ENCODE data around the gene ADAM15. TPM values are rescaled to one million over a fixed set of nuclear protein-coding genes. Genes with fewer than 3 reads are reported as not detected.

Gene ADAM15
- polyA plus RNA-seq, 1 donor from 2014 or later: 24.8 TPM

GRCh38 chr1:155003227-155003765 lies 47.8 kb upstream of the ADAM15 start:
- no peak overlapping the region for H3K27ac ChIP-seq (ENCODE audit: low read length)
- H3K9me3 ChIP-seq (ENCODE audit: low read length): no peaks in the 10 kb centered on the region
- no peak overlapping the region for H3K4me2 ChIP-seq (ENCODE audit: low read length)
- H3K79me2 ChIP-seq (replicated peaks; ENCODE audit: insufficient read depth, low read length): no peaks in the 10 kb centered on the region
- peak overlapping the region; percentile 36 for H3K9ac ChIP-seq (ENCODE audit: low read length)
- no peak overlapping the region for H2AFZ ChIP-seq (ENCODE audit: low read depth, low read length)
- TF ChIP-seq POLR2AphosphoS5 (IDR thresholded peaks at IDR 0.05): no peak
- no peak for TF ChIP-seq MXI1 (conservative IDR thresholded peaks at IDR 0.05; ENCODE audit: poor library complexity, severe bottlenecking)
- no peak for TF ChIP-seq RAD21 (conservative IDR thresholded peaks at IDR 0.05)
- TF ChIP-seq SMC3 (conservative IDR thresholded peaks at IDR 0.05; ENCODE audit: poor library complexity): no peak
- no peak for TF ChIP-seq EP300 (conservative IDR thresholded peaks at IDR 0.05; ENCODE audit: poor library complexity, severe bottlenecking)
- TF ChIP-seq, protein P1, sequence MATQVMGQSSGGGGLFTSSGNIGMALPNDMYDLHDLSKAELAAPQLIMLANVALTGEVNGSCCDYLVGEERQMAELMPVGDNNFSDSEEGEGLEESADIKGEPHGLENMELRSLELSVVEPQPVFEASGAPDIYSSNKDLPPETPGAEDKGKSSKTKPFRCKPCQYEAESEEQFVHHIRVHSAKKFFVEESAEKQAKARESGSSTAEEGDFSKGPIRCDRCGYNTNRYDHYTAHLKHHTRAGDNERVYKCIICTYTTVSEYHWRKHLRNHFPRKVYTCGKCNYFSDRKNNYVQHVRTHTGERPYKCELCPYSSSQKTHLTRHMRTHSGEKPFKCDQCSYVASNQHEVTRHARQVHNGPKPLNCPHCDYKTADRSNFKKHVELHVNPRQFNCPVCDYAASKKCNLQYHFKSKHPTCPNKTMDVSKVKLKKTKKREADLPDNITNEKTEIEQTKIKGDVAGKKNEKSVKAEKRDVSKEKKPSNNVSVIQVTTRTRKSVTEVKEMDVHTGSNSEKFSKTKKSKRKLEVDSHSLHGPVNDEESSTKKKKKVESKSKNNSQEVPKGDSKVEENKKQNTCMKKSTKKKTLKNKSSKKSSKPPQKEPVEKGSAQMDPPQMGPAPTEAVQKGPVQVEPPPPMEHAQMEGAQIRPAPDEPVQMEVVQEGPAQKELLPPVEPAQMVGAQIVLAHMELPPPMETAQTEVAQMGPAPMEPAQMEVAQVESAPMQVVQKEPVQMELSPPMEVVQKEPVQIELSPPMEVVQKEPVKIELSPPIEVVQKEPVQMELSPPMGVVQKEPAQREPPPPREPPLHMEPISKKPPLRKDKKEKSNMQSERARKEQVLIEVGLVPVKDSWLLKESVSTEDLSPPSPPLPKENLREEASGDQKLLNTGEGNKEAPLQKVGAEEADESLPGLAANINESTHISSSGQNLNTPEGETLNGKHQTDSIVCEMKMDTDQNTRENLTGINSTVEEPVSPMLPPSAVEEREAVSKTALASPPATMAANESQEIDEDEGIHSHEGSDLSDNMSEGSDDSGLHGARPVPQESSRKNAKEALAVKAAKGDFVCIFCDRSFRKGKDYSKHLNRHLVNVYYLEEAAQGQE (IDR thresholded peaks at IDR 0.05; ENCODE audit: borderline replicate concordance): no peak
- TF ChIP-seq EZH2 (IDR thresholded peaks at IDR 0.05; ENCODE audit: borderline replicate concordance, insufficient read depth, low read length, poor library complexity, severe bottlenecking): no peak
- no peak for TF ChIP-seq TAF1 (IDR thresholded peaks at IDR 0.05; ENCODE audit: low read depth)
- TF ChIP-seq, protein P2, sequence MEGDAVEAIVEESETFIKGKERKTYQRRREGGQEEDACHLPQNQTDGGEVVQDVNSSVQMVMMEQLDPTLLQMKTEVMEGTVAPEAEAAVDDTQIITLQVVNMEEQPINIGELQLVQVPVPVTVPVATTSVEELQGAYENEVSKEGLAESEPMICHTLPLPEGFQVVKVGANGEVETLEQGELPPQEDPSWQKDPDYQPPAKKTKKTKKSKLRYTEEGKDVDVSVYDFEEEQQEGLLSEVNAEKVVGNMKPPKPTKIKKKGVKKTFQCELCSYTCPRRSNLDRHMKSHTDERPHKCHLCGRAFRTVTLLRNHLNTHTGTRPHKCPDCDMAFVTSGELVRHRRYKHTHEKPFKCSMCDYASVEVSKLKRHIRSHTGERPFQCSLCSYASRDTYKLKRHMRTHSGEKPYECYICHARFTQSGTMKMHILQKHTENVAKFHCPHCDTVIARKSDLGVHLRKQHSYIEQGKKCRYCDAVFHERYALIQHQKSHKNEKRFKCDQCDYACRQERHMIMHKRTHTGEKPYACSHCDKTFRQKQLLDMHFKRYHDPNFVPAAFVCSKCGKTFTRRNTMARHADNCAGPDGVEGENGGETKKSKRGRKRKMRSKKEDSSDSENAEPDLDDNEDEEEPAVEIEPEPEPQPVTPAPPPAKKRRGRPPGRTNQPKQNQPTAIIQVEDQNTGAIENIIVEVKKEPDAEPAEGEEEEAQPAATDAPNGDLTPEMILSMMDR (IDR thresholded peaks at IDR 0.05; ENCODE audit: poor library complexity, severe bottlenecking): no peak
- peak overlapping the region; percentile 58 for H3K4me3 ChIP-seq (ENCODE audit: low read length)
- H3K9me2 ChIP-seq (ENCODE audit: insufficient read depth, low read length): no peaks in the 10 kb centered on the region
- no peaks in the 10 kb centered on the region for H4K20me1 ChIP-seq (ENCODE audit: insufficient read depth)
- H3F3A ChIP-seq (ENCODE audit: insufficient read depth, low read length, poor library complexity, severe bottlenecking): peaks cover 3% of the 10 kb centered on the region
- H3K27me3 ChIP-seq (ENCODE audit: insufficient read depth, low read depth, low read length): peaks cover 9% of the 10 kb centered on the region
- no peaks in the 10 kb centered on the region for H3K36me3 ChIP-seq (ENCODE audit: insufficient read depth, low read length)

DNA sequence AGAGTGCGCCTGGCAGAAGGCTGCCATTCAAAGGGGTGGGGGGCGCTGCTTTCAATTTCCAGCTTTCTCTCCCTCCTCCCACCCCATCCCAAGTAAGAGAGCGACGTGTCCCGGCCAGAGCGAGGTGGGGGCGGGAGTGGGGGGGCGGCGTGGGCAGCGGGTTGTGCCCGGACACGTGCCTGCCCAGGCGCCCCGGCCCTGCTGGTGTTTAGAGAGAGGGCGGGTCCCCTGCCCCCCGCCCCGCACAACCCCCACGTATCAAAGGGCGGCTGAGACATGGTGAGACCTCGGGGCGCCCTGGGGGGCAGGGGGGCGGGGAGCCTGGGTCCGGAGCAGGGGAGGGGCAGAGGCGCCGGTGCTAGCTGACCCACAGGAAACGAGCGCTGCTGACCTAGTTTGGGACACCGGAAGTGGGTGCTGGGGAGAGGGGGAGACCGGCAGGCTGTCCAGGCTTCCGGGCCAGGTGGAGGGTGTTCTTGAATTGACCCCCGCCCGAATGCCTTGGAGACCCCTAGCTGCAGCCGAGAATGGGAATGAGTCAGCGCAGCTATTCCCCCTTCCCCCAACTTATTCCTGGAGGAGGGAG lies 47.3 kb upstream of the ADAM15 start:
- Histone ChIP-seq H3K79me2 (replicated peaks; ENCODE audit: insufficient read depth, low read length) (no peaks in the 10 kb centered on the region), H3K4me2 (ENCODE audit: low read length) (no peak overlapping the region), H3K27me3 (ENCODE audit: insufficient read depth, low read depth, low read length) (peaks cover 9% of the 10 kb centered on the region), H3K9ac (ENCODE audit: low read length) (peak overlapping the region; percentile 36), H3K4me3 (ENCODE audit: low read length) (peak overlapping the region; percentile 58), H3K27ac (ENCODE audit: low read length) (no peak overlapping the region), H3K36me3 (ENCODE audit: insufficient read depth, low read length) (no peaks in the 10 kb centered on the region), H3K9me3 (ENCODE audit: low read length) (no peaks in the 10 kb centered on the region), H2AFZ (ENCODE audit: low read depth, low read length) (no peak overlapping the region), H4K20me1 (ENCODE audit: insufficient read depth) (no peaks in the 10 kb centered on the region), H3F3A (ENCODE audit: insufficient read depth, low read length, poor library complexity, severe bottlenecking) (peaks cover 3% of the 10 kb centered on the region), H3K9me2 (ENCODE audit: insufficient read depth, low read length) (no peaks in the 10 kb centered on the region)
- TF ChIP-seq SMC3 (conservative IDR thresholded peaks at IDR 0.05; ENCODE audit: poor library complexity) (no peak), EZH2 (IDR thresholded peaks at IDR 0.05; ENCODE audit: borderline replicate concordance, insufficient read depth, low read length, poor library complexity, severe bottlenecking) (no peak), TAF1 (IDR thresholded peaks at IDR 0.05; ENCODE audit: low read depth) (no peak), RAD21 (conservative IDR thresholded peaks at IDR 0.05) (no peak), MXI1 (conservative IDR thresholded peaks at IDR 0.05; ENCODE audit: poor library complexity, severe bottlenecking) (no peak), EP300 (conservative IDR thresholded peaks at IDR 0.05; ENCODE audit: poor library complexity, severe bottlenecking) (no peak), POLR2AphosphoS5 (IDR thresholded peaks at IDR 0.05) (no peak)
- TF ChIP-seq, protein P1 (IDR thresholded peaks at IDR 0.05; ENCODE audit: borderline replicate concordance): no peak
- TF ChIP-seq, protein P2 (IDR thresholded peaks at IDR 0.05; ENCODE audit: poor library complexity, severe bottlenecking): no peak

Measured in neural cell (in vitro differentiated cells).